ENCODE data around the gene JAKMIP3.

JAKMIP3 gene

DNA sequence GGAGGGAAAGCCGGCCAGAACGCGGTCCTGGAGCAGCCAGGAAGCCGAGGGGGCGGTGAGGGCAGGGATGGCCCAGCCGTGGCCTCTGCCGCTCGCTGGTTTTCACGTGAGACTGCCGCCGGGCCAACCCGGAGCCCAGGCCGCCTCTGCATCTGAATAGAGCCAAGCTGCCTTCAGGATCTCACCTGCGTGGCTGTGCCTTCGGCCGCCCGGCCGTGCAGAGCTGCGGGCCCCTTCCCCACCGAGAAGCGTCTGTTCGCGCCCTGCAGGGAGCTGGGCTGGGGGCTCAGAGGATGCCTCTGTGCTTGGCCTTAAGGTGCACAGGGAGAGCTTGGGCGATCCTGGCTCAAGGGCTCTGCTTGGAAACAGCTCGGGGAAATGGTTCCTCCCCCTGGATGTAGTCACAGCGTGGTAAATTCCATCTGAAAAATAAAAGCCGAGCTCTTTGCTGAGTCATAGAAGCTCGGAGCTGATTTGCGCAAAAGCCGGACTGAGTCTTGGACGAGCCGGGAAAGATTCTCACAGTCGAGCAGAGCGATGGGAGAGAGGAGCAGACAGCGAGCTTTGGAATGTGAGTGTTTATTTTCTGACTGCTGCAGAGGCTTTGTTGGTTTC lies at the start of gene JAKMIP3:
TSS of gene JAKMIP3 (plus strand) at position 456 of the 615 bp plus-strand sequence. CDS start 38,863 bp downstream, outside the sequence.
- DNase-seq (ENCODE audit: low read depth): peak; percentile 85

DNA sequence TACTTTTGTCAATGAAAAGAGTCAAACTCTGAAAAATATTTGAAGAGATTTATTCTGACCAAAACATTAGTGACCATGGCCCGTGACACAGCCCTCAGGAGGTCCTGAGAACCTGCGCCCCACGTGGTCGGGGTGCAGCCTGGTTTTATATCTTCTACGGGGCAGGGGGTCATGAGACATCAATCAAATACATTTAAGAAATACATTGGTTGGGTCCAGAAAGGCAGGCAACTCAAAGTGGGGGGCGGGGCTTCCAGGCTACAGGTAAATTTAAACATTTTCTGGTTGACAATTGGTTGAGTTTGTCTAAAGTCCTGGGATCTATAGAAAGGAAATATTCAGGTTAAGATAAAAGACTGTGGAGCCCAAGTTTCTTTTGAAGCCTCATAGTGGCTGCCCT lies 49.2 kb upstream of the JAKMIP3 start:
- DNase-seq (ENCODE audit: low read depth): no peak

DNA sequence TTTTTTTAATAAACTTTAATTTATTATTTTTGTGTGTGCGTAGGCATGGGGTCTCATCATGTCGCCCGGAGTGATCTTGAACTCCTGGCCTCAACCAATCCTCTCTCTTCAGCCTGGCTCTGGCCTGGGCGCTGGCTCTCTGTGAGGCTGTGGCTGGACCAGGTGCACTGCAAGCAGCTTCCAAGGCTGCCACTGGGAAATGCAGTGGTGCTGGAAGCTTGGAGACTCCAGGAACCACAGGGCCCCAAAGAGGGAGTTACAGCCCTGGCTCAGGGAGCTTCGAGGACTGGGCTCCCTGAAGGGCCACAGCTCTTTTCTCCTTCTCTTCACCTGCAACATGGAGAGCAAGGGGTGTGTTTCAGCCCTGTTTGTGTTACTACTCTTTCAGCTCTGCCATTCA lies 47.3 kb upstream of the JAKMIP3 start:
- no peak for DNase-seq (ENCODE audit: low read depth)

DNA sequence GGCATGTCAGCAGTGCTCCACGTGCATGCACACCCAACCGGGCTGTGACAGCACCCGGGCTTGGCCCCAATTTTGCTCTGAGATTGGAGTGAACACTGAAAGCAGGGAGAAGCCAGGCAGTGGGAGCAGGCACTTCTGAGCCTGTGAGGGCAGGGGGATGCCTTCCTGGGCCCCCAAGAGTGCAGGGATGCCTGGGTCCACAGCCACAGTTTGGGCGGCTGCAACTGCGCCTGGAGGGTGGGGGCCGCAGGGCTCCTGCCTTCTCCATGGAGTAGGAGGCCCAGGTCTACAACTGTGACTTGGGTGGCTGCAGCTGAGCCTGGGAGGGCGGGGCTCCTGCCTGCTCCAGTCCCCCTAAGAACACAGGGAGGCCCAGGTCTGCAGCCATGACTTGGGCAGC lies 46.4 kb upstream of the JAKMIP3 start:
- no peak for DNase-seq (ENCODE audit: low read depth)

DNA sequence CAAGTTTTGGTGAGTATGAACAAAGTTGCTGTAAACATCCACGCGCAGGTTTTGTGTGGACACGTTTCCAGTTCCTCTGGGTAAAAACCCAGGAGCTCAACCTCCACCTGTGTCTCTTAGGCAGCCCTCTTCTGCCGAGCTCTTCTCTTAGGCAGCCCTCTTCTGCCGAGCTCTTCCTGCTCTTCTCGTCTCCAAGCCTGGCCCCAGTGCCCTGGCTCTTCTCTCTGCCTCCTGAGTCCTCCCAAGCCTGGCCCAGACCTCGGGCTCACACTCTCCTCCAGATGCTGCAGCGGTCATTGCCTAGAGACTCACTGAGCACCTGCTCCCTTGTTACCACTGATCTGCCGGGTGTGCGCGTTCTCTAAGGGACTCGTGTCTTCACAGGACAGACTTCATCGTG lies 45.3 kb upstream of the JAKMIP3 start:
- DNase-seq (ENCODE audit: low read depth): no peak

DNA sequence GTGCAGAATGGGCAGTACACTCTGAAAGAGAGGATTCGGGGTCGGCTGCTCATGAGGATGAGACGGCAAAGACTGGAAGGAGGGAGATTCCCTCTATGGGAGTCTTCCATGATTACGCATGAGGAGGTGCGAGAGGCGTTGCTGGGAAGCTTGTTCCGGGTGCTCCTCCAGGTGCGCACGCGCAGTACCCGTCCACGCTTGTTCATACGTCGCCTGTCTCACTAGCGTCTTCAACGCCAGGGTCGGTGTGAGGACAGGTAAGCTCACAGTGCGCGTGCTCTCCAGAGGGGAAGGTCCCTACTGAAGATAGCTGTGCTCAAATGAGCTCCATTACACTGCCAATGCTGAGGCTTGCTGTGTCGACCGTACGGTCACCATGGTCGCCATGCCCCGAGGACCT lies 44.7 kb upstream of the JAKMIP3 start:
- DNase-seq (ENCODE audit: low read depth): no peak

DNA sequence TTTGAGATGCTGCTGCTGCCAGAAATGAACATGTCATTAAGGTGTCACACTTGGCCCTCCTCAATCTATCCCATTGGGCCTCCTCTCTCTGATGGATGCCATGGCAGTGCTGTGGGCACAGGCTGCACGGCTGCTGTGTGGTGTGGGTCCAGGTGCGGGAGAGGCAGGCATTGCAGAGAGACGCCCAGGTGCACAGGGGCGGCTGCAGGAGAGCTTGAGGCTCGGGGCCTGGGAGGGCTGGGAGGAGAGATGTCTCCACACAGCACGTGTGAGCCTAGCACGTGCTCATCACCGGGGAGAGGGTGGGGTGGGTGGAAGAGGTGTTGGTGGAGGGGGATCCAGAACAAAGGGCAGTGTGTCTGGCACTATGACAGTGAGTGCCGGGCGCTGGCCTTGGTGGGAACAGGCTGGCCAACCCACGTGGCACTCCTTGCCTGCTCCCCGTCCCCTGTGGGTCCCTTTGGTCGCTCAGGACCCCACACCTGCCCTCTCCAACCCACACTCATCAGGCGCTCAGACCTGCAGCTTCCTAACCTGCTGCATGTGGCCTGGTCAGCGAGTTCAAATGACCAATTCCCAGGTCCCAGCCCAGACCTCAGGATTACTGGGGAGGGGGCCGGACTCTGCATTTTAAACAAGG lies 44.1 kb upstream of the JAKMIP3 start:
- DNase-seq (ENCODE audit: low read depth): no peak

DNA sequence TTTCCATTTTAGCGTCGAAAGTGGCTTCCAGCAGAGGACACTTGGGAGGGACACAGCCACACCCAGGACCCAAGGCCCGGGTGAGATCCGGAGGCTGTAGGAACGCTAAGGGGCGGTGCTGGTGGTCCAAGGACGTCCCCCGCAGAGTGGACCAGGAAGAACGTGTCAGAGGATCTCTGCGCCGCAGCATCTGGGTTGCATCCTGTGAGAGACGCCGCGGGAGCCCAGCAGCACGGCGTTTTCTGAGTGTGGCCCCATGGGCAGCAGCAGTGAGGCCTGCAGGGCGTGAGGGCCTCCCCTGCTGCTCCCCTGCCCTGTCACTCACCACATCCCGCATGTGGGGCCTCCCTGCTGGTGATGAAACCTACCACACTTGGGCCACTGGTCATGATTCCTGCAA lies 43.5 kb upstream of the JAKMIP3 start:
- DNase-seq (ENCODE audit: low read depth): no peak

DNA sequence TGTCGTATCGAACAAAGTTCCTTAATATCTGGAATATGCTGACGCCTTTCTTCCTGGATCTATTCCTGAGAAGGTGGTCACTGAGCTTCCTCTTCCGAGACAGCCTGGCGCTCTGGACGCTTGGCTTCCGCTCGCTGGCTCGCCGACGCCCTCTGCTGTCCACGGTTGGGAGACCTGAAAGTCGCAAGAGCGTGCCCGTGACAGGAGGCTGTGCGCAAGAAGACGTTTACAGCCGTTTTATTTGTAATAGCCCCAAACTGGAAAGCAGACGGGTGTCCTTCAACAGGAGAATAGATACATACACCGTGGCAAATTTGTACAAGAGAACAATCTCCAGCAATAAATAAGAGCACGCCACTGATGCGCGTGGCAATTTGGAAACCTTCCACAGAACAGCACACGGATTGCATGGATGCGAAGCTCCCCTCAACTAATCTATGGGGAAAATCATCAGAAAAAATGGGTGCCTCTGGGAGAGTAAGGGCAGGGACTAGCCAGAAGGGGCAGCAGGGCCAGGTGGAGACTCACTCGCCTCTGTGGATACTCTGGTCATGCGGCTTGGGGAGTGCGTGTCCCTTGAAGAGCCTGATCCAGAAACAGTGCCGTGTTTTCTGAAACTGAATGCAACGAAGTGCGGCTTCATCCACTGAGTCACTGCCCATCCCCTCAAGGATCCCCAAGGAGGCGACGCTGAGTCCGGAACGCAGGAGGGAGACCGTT lies 42.5 kb upstream of the JAKMIP3 start:
- DNase-seq (ENCODE audit: low read depth): peak; percentile 72

DNA sequence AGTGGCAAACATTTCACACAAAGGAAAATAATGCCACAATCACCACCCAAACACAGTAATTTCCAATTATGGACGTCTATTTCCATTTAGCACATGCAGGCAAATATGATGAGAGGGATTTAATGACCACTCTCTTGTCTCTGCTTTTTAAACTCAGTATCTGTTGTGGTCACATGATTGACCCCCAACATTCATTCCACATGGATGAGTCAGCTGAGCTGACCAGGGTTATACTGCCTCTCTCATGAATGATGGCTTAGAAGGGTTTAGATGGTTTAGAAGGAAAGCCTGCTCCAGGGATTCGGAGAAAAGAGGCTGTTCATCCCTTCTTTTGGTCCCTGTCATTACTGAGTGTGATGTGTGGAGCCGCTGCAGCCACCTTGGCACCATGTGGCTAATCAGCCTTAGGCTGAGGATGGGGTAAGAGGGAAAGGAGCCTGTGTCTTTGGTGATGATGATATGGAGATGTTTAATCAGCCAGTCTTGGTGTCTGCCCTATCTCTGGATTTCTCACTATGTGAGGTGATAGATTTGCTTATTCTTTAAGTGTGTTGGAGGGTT lies 38.2 kb upstream of the JAKMIP3 start:
- DNase-seq (ENCODE audit: low read depth): peak; percentile 62

DNA sequence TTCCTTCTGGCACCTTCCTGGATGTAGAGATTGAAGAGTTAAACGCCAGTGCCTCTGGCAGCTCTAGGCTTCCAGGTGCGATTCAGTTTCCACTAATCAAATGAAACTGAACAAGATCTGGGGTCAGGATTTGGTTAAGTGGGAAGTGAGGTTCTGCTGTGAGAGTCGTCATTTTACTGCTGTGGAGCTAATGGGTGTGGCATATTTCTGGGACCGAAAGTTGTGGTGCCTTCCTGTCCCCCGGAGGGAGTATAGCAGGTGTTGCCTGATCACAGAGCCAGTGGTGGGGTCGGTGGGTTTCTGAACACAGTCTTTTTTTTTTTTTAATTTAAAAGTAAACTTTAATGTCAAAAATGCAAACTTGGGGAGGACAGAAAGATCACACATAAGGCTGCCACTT lies 37.0 kb upstream of the JAKMIP3 start:
- DNase-seq (ENCODE audit: low read depth): no peak

DNA sequence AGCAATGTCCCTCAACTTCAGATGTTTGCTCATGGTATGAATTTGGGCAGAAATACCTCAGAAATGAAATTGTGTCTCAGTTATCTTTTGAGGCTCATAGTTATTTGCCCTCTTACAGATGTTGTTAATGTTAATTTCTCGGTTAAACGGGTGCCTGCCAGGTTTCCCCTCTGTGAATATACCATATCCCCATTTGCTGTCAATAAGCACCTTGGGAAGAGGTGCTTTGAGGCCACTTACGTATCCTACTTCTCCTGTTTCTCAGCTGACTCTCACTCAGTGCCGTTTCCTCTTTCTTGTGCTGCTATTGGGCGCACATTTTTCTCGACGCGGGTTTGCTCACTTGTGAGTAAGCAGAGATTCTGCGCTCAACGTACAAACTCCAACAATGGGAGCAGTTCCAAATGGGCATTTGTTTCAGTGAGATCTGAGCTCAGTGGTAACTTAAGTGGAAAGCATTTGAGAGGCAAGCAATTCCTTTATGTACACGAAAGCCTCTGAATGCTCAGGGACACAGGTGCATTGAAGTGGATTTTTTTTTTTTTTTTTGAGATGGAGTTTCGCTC lies 34.8 kb upstream of the JAKMIP3 start:
- DNase-seq (ENCODE audit: low read depth): no peak

DNA sequence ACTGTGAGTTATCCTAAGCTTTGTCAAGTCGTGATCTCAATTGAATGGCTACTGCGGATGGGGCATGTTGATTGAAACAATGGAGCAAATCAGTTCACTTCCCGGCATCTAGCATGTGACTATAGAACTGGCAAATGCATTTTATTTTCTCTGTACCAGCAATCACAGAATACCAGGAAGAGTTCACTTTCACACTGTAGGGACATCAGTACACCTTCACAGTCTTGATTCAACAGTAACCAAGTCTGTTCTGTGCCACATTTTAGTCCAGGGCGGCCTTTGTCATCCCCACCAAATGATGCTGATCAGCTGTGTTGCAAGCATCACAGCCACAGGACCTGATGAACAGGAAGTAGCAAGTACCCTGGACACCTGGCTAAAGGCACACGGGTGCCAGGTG lies 32.1 kb upstream of the JAKMIP3 start:
- DNase-seq (ENCODE audit: low read depth): no peak

DNA sequence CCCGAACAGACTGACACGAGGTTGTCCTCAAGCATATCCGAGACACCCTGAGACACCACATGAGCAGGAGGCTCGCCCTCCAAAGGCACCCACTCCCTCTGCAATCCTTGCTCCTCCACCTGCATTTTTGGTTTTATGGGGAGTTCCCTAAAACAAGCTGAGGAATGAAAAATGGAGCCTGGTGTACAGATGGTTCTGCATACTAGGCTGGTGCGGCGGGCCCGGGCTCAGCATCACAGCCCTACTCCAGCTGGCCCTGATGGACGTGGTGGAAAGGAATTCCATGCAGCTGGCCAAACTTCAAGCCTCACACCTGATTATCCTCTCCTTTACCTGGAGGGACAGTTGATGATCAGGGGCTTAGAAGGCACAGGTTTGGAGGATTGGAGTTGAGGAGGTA lies 30.3 kb upstream of the JAKMIP3 start:
- no peak for DNase-seq (ENCODE audit: low read depth)

DNA sequence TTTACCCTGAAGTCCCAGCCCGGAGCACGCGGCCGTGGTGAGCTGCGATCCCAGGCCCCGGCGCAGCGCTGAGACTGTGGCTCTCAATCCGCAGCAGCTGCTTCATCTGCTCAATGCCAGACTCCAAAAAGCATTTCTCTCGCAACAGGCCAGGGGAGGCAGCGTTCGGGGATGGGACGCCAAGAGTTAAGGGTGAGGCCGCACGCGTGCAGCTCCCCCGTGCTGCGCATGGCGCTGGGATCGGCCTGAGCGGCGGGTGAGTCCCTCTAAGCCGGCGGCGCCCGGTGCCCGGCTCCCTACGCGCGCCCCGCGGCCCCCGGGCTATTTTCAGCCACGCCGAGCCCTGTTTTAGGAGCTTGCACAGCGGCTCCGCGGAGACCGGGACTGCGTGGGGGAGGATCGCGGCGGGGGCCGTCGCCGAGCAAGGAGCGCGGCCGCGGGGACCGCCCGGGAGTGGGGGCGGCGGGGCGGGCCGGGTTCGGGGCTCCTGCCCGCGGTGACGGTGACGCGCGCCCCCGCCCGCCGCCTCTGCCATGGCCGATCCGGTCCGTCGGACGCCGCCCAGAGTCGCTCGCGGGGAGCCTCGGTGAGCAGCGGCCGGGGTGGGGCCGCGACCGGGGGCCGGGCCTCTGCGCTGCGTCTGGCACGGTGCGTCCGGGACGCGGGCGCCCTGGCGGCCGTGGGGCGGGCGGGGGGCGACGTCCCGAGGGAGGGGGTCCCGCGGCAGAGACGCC lies 29.4 kb upstream of the JAKMIP3 start:
- no peak for DNase-seq (ENCODE audit: low read depth)

DNA sequence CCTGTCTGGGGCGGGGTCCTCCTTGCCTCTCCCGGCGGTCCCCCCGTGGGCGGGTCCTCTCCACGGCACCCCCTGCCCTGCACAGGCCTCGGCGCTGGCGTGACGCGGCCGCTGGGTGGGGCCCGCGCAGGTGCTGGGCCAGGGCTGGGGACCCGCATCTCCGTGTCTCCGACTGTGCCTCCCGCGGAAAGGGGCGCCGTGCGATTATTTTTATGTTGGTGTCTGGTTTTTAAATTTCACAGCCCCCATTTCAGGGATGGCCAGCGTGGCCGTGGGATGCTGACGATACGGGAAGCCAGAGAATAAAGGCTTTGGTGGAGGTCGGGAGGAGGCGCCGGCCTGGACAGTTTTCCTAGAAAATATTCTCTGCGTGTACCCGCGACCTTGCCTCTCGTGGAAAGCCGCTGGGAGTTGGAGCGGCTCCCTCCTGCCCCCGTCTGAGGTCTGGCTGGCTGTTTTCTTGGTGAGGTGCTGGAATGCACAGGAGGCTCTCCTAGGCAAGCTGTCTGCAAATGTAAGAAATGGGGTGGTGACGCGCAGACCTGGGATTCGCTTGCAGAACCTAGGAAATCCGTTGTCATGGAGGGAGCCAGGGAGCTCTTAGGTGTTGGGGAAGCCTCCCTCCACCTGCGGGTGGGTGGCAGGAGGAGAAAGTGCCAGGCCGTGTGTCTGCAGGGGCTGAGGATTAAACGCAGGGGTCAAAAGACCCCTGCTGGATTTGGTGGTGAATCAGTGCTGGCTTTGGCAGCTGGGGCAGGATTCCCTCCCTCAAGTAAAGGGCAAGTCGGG lies 28.7 kb upstream of the JAKMIP3 start:
- DNase-seq (ENCODE audit: low read depth): no peak

DNA sequence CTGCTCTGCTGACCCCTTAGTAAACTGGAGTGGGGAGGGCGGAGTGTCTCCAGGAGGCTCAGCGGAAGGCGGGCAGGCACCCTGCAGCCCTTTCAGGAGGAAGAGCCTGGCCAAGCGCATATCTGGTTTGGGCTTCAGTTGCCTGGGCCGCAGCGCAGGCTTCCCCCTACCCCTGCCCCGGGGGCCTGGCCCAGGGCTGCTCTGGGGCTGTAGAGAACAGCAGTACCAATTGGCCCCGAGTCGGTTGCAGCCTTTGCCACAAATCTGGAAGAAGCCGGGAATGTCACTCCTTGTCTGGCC lies 28.1 kb upstream of the JAKMIP3 start:
- DNase-seq (ENCODE audit: low read depth): no peak

DNA sequence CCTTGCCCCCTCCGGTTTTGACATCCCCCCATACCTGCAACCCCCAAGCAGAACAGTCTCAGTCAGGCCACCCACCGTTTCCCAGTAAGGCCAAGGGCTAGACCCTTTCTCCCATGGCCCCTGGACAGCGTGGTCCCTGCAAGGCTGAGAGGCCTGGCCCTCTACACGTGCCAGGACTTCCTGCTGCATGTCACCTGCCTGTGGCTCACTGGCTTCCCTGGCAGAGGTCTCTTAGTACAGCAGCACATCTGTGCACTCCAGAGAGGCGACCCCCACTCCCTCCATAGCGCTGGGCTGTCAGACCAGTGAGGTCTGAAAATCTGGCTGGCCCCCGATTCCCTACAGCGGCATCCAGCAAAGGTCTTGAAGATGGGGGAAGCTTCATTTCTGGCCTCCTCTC lies 26.4 kb upstream of the JAKMIP3 start:
- DNase-seq (ENCODE audit: low read depth): no peak

DNA sequence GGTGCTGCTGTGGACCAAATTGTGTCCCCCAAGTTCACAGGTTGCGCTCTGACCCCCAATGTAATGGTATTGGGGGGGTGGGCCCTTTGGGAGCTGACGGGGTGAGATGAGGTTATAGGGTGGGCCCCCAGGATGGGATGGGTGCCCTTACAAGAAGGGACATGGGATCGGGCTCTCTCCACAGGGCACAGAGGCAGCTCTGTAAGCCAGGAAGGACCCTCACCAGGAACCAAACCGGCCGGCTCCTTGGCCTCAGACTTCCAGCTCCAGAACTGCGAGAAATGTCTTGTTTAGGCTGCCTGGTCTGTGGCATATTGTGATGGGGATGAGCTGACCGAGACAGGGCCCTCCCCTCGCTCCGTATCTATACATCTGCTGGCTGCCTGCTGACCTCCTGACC lies 25.7 kb upstream of the JAKMIP3 start:
- DNase-seq (ENCODE audit: low read depth): no peak

DNA sequence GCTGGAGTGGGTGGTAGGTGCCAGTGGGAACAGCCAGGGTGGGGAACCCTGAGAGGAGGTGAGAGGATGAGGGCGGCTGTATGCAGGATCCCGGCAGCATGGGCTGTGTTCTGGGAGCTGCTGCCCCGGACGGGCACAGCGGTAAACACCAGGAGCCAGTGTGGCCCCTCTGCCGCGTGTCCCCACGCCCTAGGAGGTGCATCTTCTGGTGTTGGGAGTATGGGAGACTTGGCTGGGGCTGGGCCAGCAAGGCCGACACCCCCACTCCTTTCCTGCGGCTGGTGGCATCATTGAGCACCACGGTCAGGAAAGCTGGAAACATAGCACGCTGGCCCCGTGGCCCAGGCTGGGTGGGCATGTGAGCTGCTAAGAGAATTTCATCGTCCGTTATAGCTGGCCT lies 24.4 kb upstream of the JAKMIP3 start:
- DNase-seq (ENCODE audit: low read depth): no peak

DNA sequence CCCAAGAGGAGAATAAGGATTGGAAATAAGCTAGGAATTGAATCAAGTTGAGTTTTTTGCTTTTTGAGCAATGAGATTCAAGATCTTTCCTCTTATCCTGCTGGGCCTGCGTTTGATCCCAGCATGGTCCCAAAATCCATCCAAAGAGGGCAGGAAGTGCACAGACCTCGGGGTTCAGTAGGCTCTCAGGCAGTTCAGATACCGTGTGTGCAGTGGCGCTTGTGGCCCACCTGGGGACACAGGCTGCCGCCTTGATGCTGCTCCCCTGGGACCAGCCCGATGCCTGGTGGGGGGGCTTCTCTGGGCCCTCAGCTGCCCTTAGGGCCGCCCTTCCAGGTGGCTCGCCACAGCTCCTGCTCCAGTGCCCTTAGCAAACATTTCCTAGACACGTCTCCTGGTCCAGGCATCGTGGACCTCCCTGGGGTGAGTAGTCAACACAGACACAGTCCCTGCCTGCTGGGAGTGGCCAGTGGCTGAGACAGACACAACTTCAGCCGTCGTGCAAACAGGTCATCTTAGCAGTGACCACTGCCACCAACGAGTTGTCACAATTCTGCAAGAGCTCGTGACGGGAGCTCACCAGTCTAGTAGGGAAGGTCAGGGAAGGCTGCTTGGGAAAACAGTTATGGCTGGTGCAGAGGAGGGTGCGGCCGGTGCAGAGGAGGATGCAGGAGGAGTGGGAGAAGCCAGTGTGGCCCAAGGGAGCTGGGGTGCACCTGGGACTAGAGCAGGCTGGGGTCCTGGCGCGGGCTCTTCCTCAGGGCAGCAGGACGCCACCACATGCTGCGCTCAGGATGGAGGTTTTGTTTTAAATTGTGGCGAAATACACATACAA lies 21.7 kb upstream of the JAKMIP3 start:
- no peak for DNase-seq (ENCODE audit: low read depth)

Measured in ELR (cell line).